Measurements from ENCODE around the gene GALP. TPM values are rescaled to one million over a fixed set of nuclear protein-coding genes. Genes with fewer than 3 reads are reported as not detected.

Gene GALP
- total RNA-seq, 4 donors from 2014 or later, result not detected

GRCh38 chr19:56158170-56158757 lies 17.5 kb upstream of the GALP start:
- TF ChIP-seq CTCF (IDR thresholded peaks at IDR 0.05; ENCODE audit: low read depth), result no peak

GRCh38 chr19:56159009-56159559 lies 16.7 kb upstream of the GALP start:
- no peak for TF ChIP-seq CTCF (IDR thresholded peaks at IDR 0.05; ENCODE audit: low read depth)

GRCh38 chr19:56159622-56160271 lies 16.1 kb upstream of the GALP start:
- TF ChIP-seq CTCF (IDR thresholded peaks at IDR 0.05; ENCODE audit: low read depth), result no peak

- TF ChIP-seq CTCF (IDR thresholded peaks at IDR 0.05; ENCODE audit: low read depth), result no peak
Observed at GRCh38 chr19:56161534-56161933, 14.3 kb upstream of the GALP start.

GRCh38 chr19:56162258-56162657 lies 13.6 kb upstream of the GALP start:
- no peak for TF ChIP-seq CTCF (IDR thresholded peaks at IDR 0.05; ENCODE audit: low read depth)

- TF ChIP-seq CTCF (IDR thresholded peaks at IDR 0.05; ENCODE audit: low read depth), result no peak
Observed at GRCh38 chr19:56163097-56163496, 12.7 kb upstream of the GALP start.

- TF ChIP-seq CTCF (IDR thresholded peaks at IDR 0.05; ENCODE audit: low read depth), result no peak
Observed at GRCh38 chr19:56167064-56167578, 8.7 kb upstream of the GALP start.
